OCI-LY1 (cell line): ENCODE measurements around the gene PDLIM4.

Experiments used
- H2AFZ ChIP-seq: fragments of 200-600 bp; sonication (generic), shearing (Covaris generic); 2 replicates; pipeline ENCODE4 v1.6.0; 2014; ENCODE audit warnings: antibody characterized with exemption, mild to moderate bottlenecking, low read length
- H3F3A ChIP-seq: fragments of 200-600 bp; sonication (generic), shearing (Covaris generic); 2 replicates; pipeline ENCODE4 v1.6.0; 2014; ENCODE audit warnings: mild to moderate bottlenecking, antibody characterized with exemption, low read length, moderate library complexity; ENCODE audit not compliant: insufficient read depth
- H3K27ac ChIP-seq: fragments of 200-600 bp; sonication (generic); 2 replicates; pipeline ENCODE4 v1.5.1; 2014; ENCODE audit warnings: low read length, mixed run types, mild to moderate bottlenecking, low read depth; ENCODE audit not compliant: poor library complexity, severe bottlenecking
- H3K27me3 ChIP-seq: fragments of 200-600 bp; sonication (generic); 2 replicates; pipeline ENCODE4 v1.6.0; 2014; ENCODE audit warnings: antibody characterized with exemption, mild to moderate bottlenecking, low read length, moderate library complexity; ENCODE audit not compliant: insufficient read depth
- H3K36me3 ChIP-seq: fragments of 200-600 bp; sonication (generic); 2 replicates; pipeline ENCODE4 v1.6.1; 2014; ENCODE audit warnings: mild to moderate bottlenecking, antibody characterized with exemption, low read length, moderate library complexity, mixed read lengths; ENCODE audit not compliant: insufficient read depth
- H3K4me1 ChIP-seq: fragments of 200-600 bp; sonication (generic); 2 replicates; pipeline ENCODE4 v1.5.1; 2014; ENCODE audit warnings: mild to moderate bottlenecking, low read length, moderate library complexity; ENCODE audit not compliant: insufficient read depth, severe bottlenecking
- H3K4me2 ChIP-seq: fragments of 200-600 bp; sonication (generic), shearing (Covaris generic); 2 replicates; pipeline ENCODE4 v1.6.1; 2014; ENCODE audit warnings: low read length
- H3K4me3 ChIP-seq: fragments of 200-600 bp; sonication (generic); 2 replicates; pipeline ENCODE4 v1.5.1; 2014; ENCODE audit warnings: low read length, low read depth, mild to moderate bottlenecking, mixed read lengths; ENCODE audit not compliant: poor library complexity, severe bottlenecking
- H3K79me2 ChIP-seq: fragments of 200-600 bp; shearing (Covaris generic); 2 replicates; pipeline ENCODE4 v1.6.1; 2016; ENCODE audit warnings: mixed run types, low read length, mixed read lengths; ENCODE audit not compliant: insufficient read depth
- H3K9ac ChIP-seq: fragments of 200-600 bp; sonication (generic), shearing (Covaris generic); 2 replicates; pipeline ENCODE4 v1.6.1; 2014; ENCODE audit warnings: mild to moderate bottlenecking, low read length, mixed read lengths
- H3K9me2 ChIP-seq: fragments of 200-600 bp; sonication (generic), shearing (Covaris generic); 2 replicates; pipeline ENCODE4 v1.6.1; 2014; ENCODE audit warnings: low read depth, mild to moderate bottlenecking, low read length, mixed read lengths
- H3K9me3 ChIP-seq: fragments of 200-600 bp; shearing (Covaris generic); 2 replicates; pipeline ENCODE4 v1.6.1; 2014; ENCODE audit warnings: low read length, mixed read lengths
- H4K20me1 ChIP-seq: fragments of 200-600 bp; sonication (generic), shearing (Covaris generic); 2 replicates; pipeline ENCODE4 v1.6.0; 2016; ENCODE audit warnings: mild to moderate bottlenecking, low read length; ENCODE audit not compliant: insufficient read depth
- EZH2 ChIP-seq: fragments of 200-600 bp; sonication (generic), shearing (Covaris generic); IDR thresholded peaks from 2 replicates; pipeline ENCODE4 v1.8.0; 2017; ENCODE audit warnings: borderline replicate concordance, mixed run types, mild to moderate bottlenecking, antibody characterized with exemption, low read length, moderate library complexity, mixed read lengths
- TF ChIP-seq, protein P1 (sequence below): fragments of 200-600 bp; sonication (generic), shearing (Covaris generic); IDR thresholded peaks from 2 replicates; pipeline ENCODE4 v1.5.1; 2017; ENCODE audit warnings: mild to moderate bottlenecking, antibody characterized with exemption, low read length, moderate library complexity, mixed read lengths

Gene PDLIM4

DNA sequence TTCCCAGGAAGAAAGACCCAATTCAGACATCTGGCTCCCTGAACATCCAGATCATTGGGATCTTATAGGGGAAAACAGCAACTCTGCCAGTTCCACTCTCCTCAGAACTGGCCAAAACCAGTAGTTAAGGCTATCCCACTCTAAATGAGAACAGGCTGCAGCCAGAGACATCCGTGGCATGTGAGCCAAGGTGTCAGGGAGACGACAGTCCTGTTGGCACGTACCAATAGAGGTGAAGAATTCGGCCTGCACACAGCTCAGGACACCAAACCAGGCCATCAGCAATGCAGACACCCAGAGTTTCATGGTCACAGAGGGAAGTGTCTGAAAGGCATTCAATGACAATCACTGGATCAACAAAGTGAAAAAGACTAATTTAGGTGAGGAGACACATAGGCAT lies 39.2 kb upstream of the PDLIM4 start:
- Histone ChIP-seq H4K20me1 (no peaks in the 10 kb centered on the region), H3K9ac (no peak overlapping the region), H3K79me2 (no peaks in the 10 kb centered on the region), H3F3A (no peaks in the 10 kb centered on the region), H3K9me2 (no peaks in the 10 kb centered on the region), H3K4me2 (no peak overlapping the region), H3K36me3 (no peaks in the 10 kb centered on the region), H3K27me3 (no peaks in the 10 kb centered on the region), H2AFZ (no peak overlapping the region), H3K27ac (no peak overlapping the region), H3K4me3 (no peak overlapping the region), H3K4me1 (peaks cover 15% of the 10 kb centered on the region), H3K9me3 (no peaks in the 10 kb centered on the region)
- no peak for TF ChIP-seq EZH2
- TF ChIP-seq, protein P1, sequence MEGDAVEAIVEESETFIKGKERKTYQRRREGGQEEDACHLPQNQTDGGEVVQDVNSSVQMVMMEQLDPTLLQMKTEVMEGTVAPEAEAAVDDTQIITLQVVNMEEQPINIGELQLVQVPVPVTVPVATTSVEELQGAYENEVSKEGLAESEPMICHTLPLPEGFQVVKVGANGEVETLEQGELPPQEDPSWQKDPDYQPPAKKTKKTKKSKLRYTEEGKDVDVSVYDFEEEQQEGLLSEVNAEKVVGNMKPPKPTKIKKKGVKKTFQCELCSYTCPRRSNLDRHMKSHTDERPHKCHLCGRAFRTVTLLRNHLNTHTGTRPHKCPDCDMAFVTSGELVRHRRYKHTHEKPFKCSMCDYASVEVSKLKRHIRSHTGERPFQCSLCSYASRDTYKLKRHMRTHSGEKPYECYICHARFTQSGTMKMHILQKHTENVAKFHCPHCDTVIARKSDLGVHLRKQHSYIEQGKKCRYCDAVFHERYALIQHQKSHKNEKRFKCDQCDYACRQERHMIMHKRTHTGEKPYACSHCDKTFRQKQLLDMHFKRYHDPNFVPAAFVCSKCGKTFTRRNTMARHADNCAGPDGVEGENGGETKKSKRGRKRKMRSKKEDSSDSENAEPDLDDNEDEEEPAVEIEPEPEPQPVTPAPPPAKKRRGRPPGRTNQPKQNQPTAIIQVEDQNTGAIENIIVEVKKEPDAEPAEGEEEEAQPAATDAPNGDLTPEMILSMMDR, result no peak

DNA sequence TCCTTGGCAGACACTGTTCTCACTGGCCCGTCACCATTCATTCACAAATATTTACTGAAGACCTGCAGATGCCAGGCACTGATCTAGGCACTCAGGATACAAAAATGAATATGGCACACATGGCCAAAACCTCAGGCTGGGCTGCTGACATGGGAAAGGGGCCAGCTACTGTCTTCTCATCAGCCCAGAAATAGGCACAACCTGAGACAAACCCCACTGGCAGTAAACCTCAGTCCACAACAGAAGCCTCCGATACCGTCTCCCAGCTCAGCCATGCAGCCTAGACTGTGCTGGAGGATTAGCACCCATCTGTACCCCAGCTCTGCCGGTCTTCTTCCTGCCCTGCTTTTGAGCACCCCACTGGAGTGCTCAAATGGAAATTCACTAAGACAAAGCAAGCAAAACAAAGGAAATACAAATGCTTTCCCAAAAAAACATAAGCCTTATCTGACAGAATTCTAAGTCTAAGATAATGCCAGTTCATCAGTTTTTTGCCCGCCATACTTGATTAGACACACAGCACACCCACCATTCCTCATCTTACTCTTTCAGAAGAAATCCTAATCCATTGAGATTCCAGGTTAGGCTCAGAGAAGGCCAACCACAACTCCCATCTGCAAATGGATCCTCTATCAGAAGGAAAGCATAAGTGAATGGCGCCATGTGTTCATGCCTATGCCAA lies 38.1 kb upstream of the PDLIM4 start:
- Histone ChIP-seq H2AFZ (no peak overlapping the region), H3K4me3 (no peak overlapping the region), H3K4me1 (peaks cover 21% of the 10 kb centered on the region), H3F3A (no peaks in the 10 kb centered on the region), H3K9me2 (no peaks in the 10 kb centered on the region), H3K36me3 (no peaks in the 10 kb centered on the region), H3K4me2 (no peak overlapping the region), H3K27me3 (no peaks in the 10 kb centered on the region), H3K9ac (no peak overlapping the region), H4K20me1 (no peaks in the 10 kb centered on the region), H3K9me3 (no peaks in the 10 kb centered on the region), H3K27ac (no peak overlapping the region), H3K79me2 (no peaks in the 10 kb centered on the region)
- TF ChIP-seq EZH2, result no peak
- TF ChIP-seq, protein P1, result no peak

GRCh38 chr5:132219981-132220380 lies 37.5 kb upstream of the PDLIM4 start:
- Histone ChIP-seq H3K36me3 (no peaks in the 10 kb centered on the region), H4K20me1 (no peaks in the 10 kb centered on the region), H3K4me2 (no peak overlapping the region), H3K27ac (no peak overlapping the region), H2AFZ (no peak overlapping the region), H3F3A (no peaks in the 10 kb centered on the region), H3K9me3 (no peaks in the 10 kb centered on the region), H3K9ac (no peak overlapping the region), H3K79me2 (no peaks in the 10 kb centered on the region), H3K4me3 (no peak overlapping the region), H3K9me2 (no peaks in the 10 kb centered on the region), H3K27me3 (no peaks in the 10 kb centered on the region), H3K4me1 (peaks cover 21% of the 10 kb centered on the region)
- TF ChIP-seq, protein P1, result no peak
- no peak for TF ChIP-seq EZH2
